CD8-positive, alpha-beta memory T cell (primary cell): ENCODE data around the gene ARFRP1. TPM values are rescaled to one million over a fixed set of nuclear protein-coding genes. Genes with fewer than 3 reads are reported as not detected.
A peak's percentile ranks its signal among the peaks of the same experiment; 100 is the strongest.

ENCODE experiments used
- CTCF ChIA-PET: fragments of 350-600 bp; sonication (Branson Sonifier 250); formaldehyde crosslinking; loops from one replicate; lab custom pipeline; 2021; ENCODE audit warnings: antibody characterized with exemption; lab: Charles Lee
- POLR2A ChIA-PET: fragments of 350-600 bp; sonication (Branson Sonifier 250); formaldehyde crosslinking; loops from one replicate; lab custom pipeline; 2021; ENCODE audit warnings: antibody characterized with exemption; lab: Charles Lee
- DNase-seq, 5 donors: peaks; one replicate each; pipeline versions ENCODE4 v3.0.0 to v3.0.0-alpha.2; 2020 to 2022; ENCODE audit warnings: mixed read lengths in 1 of 5
- H3K27ac ChIP-seq: one replicate; pipeline ENCODE4 v1.7.0; 2013; ENCODE audit warnings: low read depth, mild to moderate bottlenecking, low read length, moderate library complexity
- H3K27me3 ChIP-seq: 2 replicates; pipeline ENCODE4 v1.7.0; 2013; ENCODE audit warnings: low read length, mild to moderate bottlenecking; ENCODE audit not compliant: insufficient read depth, poor library complexity, severe bottlenecking
- H3K36me3 ChIP-seq: 2 replicates; pipeline ENCODE4 v1.7.0; 2013; ENCODE audit warnings: mild to moderate bottlenecking, low read length, moderate library complexity; ENCODE audit not compliant: insufficient read depth
- H3K4me1 ChIP-seq: 2 replicates; pipeline ENCODE4 v1.7.0; 2013; ENCODE audit warnings: mild to moderate bottlenecking, low read length, moderate library complexity; ENCODE audit not compliant: insufficient read depth
- H3K4me3 ChIP-seq: 2 replicates; pipeline ENCODE4 v1.7.0; 2013; ENCODE audit warnings: mild to moderate bottlenecking, low read length
- H3K9me3 ChIP-seq: 2 replicates; pipeline ENCODE4 v1.7.0; 2013; ENCODE audit warnings: mild to moderate bottlenecking, low read length
- H3K27ac Mint-ChIP-seq, 8 donors: one replicate each; pipeline ENCODE4 v1.8.0; 2020 to 2021; ENCODE audit warnings: mixed read lengths in 8 of 8, mild to moderate bottlenecking in 6 of 8, inconsistent platforms in 3 of 8, moderate library complexity in 3 of 8
- H3K27me3 Mint-ChIP-seq, 2 donors: one replicate each; pipeline ENCODE4 v1.8.0; 2020 to 2021; ENCODE audit warnings: mixed read lengths in 2 of 2, mild to moderate bottlenecking in 1 of 2, moderate library complexity in 1 of 2
- H3K36me3 Mint-ChIP-seq, 3 donors: one replicate each; pipeline ENCODE4 v1.8.0; 2020 to 2021; ENCODE audit warnings: mixed read lengths in 3 of 3, inconsistent platforms in 1 of 3, mild to moderate bottlenecking in 1 of 3
- H3K4me1 Mint-ChIP-seq, 3 donors: one replicate each; pipeline ENCODE4 v1.8.0; 2020 to 2021; ENCODE audit warnings: mixed read lengths in 3 of 3, inconsistent platforms in 1 of 3, mild to moderate bottlenecking in 1 of 3
- H3K4me3 Mint-ChIP-seq, 7 donors: one replicate each; pipeline ENCODE4 v1.8.0; 2020 to 2021; ENCODE audit warnings: mixed read lengths in 7 of 7, mild to moderate bottlenecking in 6 of 7, moderate library complexity in 4 of 7, inconsistent platforms in 2 of 7
- H3K9me3 Mint-ChIP-seq, 5 donors: one replicate each; pipeline ENCODE4 v1.8.0; 2020 to 2022; ENCODE audit warnings: mixed read lengths in 5 of 5, mild to moderate bottlenecking in 3 of 5, moderate library complexity in 2 of 5, inconsistent platforms in 1 of 5
- polyA plus RNA-seq: library from polyadenylated mRNA; unstranded; fragments of 300-500 nt; fragmentation: Illumina TruSeq; gene quantifications from one replicate; pipeline ENCODE4 v1.2.3, GENCODE V29; 2021
- total RNA-seq, 2 experiments: library from RNA; stranded (reverse); gene quantifications; one replicate each; pipeline ENCODE4 v1.2.3, GENCODE V29; 2021

Gene ARFRP1
- 10 to 100 TPM; 63.7 to 72.8 TPM for total RNA-seq
- polyA plus RNA-seq: 73.9 TPM

GRCh38 chr20:63707558-63708300 is at the start of gene ARFRP1, which contains the start of gene ZGPAT:
Gene ARFRP1 (minus strand): TSS chr20:63707976. CDS start chr20:63707091, 885 bp downstream.
Gene ZGPAT (plus strand): TSS chr20:63708039. CDS start chr20:63708581, 542 bp downstream.
- Histone ChIP-seq H3K36me3 (peaks cover 27% of the 10 kb centered on the region), H3K9me3 (no peaks in the 10 kb centered on the region), H3K4me3 (peak within 1 kb of the TSS; percentile 91), H3K27me3 (no peaks in the 10 kb centered on the region), H3K27ac (peak within 1 kb of the TSS; percentile 70), H3K4me1 (peaks cover 37% of the 10 kb centered on the region)
- peaks cover 0 to 3% (median 0%) of the 10 kb centered on the region in 5 donors for H3K9me3 Mint-ChIP-seq
- DNase-seq: peak; percentile 78 to 87 (median 85)
- CTCF ChIA-PET: interaction anchor here (0.6 to 4.3 kb wide), 26 partner anchors 9 to 272 kb away, joined by 3 to 39 read pairs (median 6); partner anchors contain the start of genes LIME1, PTK6, SAMD10 and SLC2A4RG
- POLR2A ChIA-PET: interaction anchor here (0.6 to 4.2 kb wide), 14 partner anchors 9 to 282 kb away, joined by 3 to 84 read pairs (median 4); partner anchors contain the start of genes LIME1, PPDPF, RTEL1 and SLC2A4RG
- no peaks in the 10 kb centered on the region for H3K27me3 Mint-ChIP-seq
- H3K36me3 Mint-ChIP-seq: peaks cover 14 to 75% (median 14%) of the 10 kb centered on the region in 3 donors
- H3K27ac Mint-ChIP-seq: peak within 1 kb of the TSS; percentile 78 to 96 (median 91)
- H3K4me3 Mint-ChIP-seq: peak within 1 kb of the TSS; percentile 87 to 95 (median 89)
- peaks cover 37 to 59% (median 46%) of the 10 kb centered on the region in 3 donors for H3K4me1 Mint-ChIP-seq

GRCh38 chr20:63756648-63756991 is 48.8 kb upstream of the ARFRP1 start:
- H3K27me3 Mint-ChIP-seq: no peaks in the 10 kb centered on the region
- no peaks in the 10 kb centered on the region for H3K27me3 ChIP-seq
- H3K9me3 Mint-ChIP-seq: no peaks in the 10 kb centered on the region
- H3K4me1 ChIP-seq: peaks cover 12% of the 10 kb centered on the region
- no peaks in the 10 kb centered on the region for H3K9me3 ChIP-seq
- no peak overlapping the region for H3K27ac ChIP-seq
- H3K4me3 Mint-ChIP-seq: peak overlapping the region in 2 of 7 donors; percentile 15 to 46
- CTCF ChIA-PET: no interaction called here
- peak in 1 of 5 donors; percentile 42 for DNase-seq
- H3K36me3 Mint-ChIP-seq: no peaks in the 10 kb centered on the region
- POLR2A ChIA-PET: no interaction called here
- H3K4me1 Mint-ChIP-seq: peaks cover 10 to 22% (median 20%) of the 10 kb centered on the region in 3 donors
- no peaks in the 10 kb centered on the region for H3K36me3 ChIP-seq
- no peak overlapping the region for H3K4me3 ChIP-seq
- H3K27ac Mint-ChIP-seq: peak overlapping the region in 2 of 8 donors; percentile 29 to 39

GRCh38 chr20:63755933-63756647 is 48.3 kb upstream of the ARFRP1 start:
- ChIA-PET CTCF (interaction anchor here (1.2 kb wide), 1 partner anchor 219 kb away, joined by 3 read pairs; the partner anchor contains the start of gene PTK6), POLR2A (no interaction called here)
- Histone ChIP-seq H3K4me3 (no peak overlapping the region), H3K27ac (no peak overlapping the region), H3K27me3 (no peaks in the 10 kb centered on the region), H3K36me3 (no peaks in the 10 kb centered on the region), H3K4me1 (peaks cover 16% of the 10 kb centered on the region), H3K9me3 (no peaks in the 10 kb centered on the region)
- no peaks in the 10 kb centered on the region for H3K9me3 Mint-ChIP-seq
- no peaks in the 10 kb centered on the region for H3K36me3 Mint-ChIP-seq
- H3K27ac Mint-ChIP-seq: peak overlapping the region in 1 of 8 donors; percentile 39
- H3K4me3 Mint-ChIP-seq: peak overlapping the region in 1 of 7 donors; percentile 46
- H3K4me1 Mint-ChIP-seq: peaks cover 13 to 24% (median 23%) of the 10 kb centered on the region in 3 donors
- no peak for DNase-seq
- H3K27me3 Mint-ChIP-seq: no peaks in the 10 kb centered on the region

GRCh38 chr20:63754008-63754407 is 46.2 kb upstream of the ARFRP1 start:
- Histone ChIP-seq H3K36me3 (no peaks in the 10 kb centered on the region), H3K4me3 (no peak overlapping the region), H3K27ac (no peak overlapping the region), H3K27me3 (no peaks in the 10 kb centered on the region), H3K4me1 (peaks cover 32% of the 10 kb centered on the region), H3K9me3 (no peaks in the 10 kb centered on the region)
- Mint-ChIP-seq H3K27me3 (no peaks in the 10 kb centered on the region), H3K27ac (peak overlapping the region in 4 of 8 donors; percentile 48 to 80 (median 62)), H3K36me3 (no peaks in the 10 kb centered on the region), H3K4me1 (peaks cover 30 to 34% (median 32%) of the 10 kb centered on the region in 3 donors), H3K9me3 (no peaks in the 10 kb centered on the region), H3K4me3 (peak overlapping the region in 2 of 7 donors; percentile 41 to 62)
- DNase-seq: no peak
- ChIA-PET CTCF (interaction anchor here (1.0 kb wide), 1 partner anchor 46 kb away, joined by 3 read pairs; the partner anchor contains the start of genes ARFRP1 and ZGPAT), POLR2A (no interaction called here)

GRCh38 chr20:63753381-63753780 is 45.6 kb upstream of the ARFRP1 start:
- Histone ChIP-seq H3K27ac (no peak overlapping the region), H3K9me3 (no peaks in the 10 kb centered on the region), H3K27me3 (no peaks in the 10 kb centered on the region), H3K4me3 (no peak overlapping the region), H3K4me1 (peaks cover 32% of the 10 kb centered on the region), H3K36me3 (no peaks in the 10 kb centered on the region)
- ChIA-PET CTCF (interaction anchor here (1.0 kb wide), 1 partner anchor 46 kb away, joined by 3 read pairs; the partner anchor contains the start of genes ARFRP1 and ZGPAT), POLR2A (no interaction called here)
- no peaks in the 10 kb centered on the region for H3K27me3 Mint-ChIP-seq
- peak overlapping the region in 2 of 8 donors; percentile 40 to 80 for H3K27ac Mint-ChIP-seq
- H3K36me3 Mint-ChIP-seq: no peaks in the 10 kb centered on the region
- H3K4me1 Mint-ChIP-seq: peaks cover 32 to 38% (median 34%) of the 10 kb centered on the region in 3 donors
- no peak overlapping the region for H3K4me3 Mint-ChIP-seq
- no peak for DNase-seq
- H3K9me3 Mint-ChIP-seq: no peaks in the 10 kb centered on the region

GRCh38 chr20:63752411-63753101 is 44.8 kb upstream of the ARFRP1 start:
- H3K9me3 Mint-ChIP-seq: no peaks in the 10 kb centered on the region
- POLR2A ChIA-PET: interaction anchor here (1.0 to 5.0 kb wide), 2 partner anchors 8 to 15 kb away, joined by 7 to 31 read pairs; partner anchors contain the start of genes LIME1 and SLC2A4RG
- CTCF ChIA-PET: interaction anchor here (1.9 to 2.6 kb wide), 2 partner anchors 15 to 45 kb away, joined by 9 to 14 read pairs; partner anchors contain the start of genes ARFRP1, LIME1 and ZGPAT

More at GRCh38 chr20:63752411-63753101, 44.8 kb upstream of the ARFRP1 start:
- Histone ChIP-seq H3K36me3 (no peaks in the 10 kb centered on the region), H3K9me3 (no peaks in the 10 kb centered on the region), H3K4me1 (peaks cover 32% of the 10 kb centered on the region), H3K4me3 (no peak overlapping the region), H3K27ac (no peak overlapping the region), H3K27me3 (no peaks in the 10 kb centered on the region)
- Mint-ChIP-seq H3K4me1 (peaks cover 32 to 35% (median 34%) of the 10 kb centered on the region in 3 donors), H3K4me3 (no peak overlapping the region), H3K36me3 (no peaks in the 10 kb centered on the region), H3K27me3 (no peaks in the 10 kb centered on the region), H3K27ac (no peak overlapping the region)
- no peak for DNase-seq
